HG03575 (cell line): Measurements from ENCODE around the gene TBC1D24.

Experiments used
- ATAC-seq: cut with Tn5 transposase; IDR thresholded peaks from one replicate; pipeline ENCODE4 v1.9.1; 2021; ENCODE audit not compliant: unreplicated experiment, insufficient number of reproducible peaks, low FRiP score; ENCODE audit errors: extremely low read depth

TBC1D24 gene

DNA sequence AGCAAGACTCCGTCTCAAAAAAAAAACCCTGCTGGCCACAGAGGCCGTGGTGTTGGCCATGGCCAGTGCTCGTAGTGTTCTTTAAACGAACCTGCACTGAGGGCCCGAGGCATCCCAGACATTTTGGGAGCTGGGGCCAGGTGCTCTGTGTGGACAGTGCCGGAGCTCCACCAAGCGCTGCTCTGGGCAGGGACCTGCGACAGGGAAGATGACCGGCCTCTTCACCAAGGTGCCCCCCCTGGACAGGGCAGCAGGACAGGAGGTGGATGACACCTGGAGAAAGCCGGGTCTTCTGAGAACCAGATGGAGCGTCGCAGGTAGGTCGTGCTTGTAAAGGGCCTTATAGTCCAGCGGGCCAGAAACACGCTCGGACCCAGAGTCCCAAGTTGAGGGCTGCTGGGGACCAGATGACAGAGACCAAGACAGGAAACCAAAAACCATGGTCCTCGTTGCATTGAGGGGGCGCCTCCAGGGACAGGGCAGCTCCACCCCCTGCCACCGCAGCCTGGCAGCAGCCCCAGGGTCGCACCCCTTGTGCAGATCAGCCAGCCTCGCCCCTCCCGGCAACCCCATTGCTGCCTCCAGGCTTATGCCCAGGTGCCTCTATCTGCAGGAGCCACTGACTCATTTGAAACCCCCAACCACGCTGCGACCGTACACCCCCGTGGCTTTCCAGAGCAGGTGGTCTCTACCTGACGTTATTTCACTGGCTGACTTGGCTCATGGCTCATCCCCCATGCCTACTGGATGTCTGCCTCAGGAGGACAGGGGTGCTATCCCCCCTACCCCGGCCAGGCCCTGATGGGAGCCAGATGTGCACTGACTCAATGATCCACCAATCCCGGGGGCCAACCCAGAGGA lies 8.0 kb upstream of the TBC1D24 start:
- ATAC-seq = no peak

DNA sequence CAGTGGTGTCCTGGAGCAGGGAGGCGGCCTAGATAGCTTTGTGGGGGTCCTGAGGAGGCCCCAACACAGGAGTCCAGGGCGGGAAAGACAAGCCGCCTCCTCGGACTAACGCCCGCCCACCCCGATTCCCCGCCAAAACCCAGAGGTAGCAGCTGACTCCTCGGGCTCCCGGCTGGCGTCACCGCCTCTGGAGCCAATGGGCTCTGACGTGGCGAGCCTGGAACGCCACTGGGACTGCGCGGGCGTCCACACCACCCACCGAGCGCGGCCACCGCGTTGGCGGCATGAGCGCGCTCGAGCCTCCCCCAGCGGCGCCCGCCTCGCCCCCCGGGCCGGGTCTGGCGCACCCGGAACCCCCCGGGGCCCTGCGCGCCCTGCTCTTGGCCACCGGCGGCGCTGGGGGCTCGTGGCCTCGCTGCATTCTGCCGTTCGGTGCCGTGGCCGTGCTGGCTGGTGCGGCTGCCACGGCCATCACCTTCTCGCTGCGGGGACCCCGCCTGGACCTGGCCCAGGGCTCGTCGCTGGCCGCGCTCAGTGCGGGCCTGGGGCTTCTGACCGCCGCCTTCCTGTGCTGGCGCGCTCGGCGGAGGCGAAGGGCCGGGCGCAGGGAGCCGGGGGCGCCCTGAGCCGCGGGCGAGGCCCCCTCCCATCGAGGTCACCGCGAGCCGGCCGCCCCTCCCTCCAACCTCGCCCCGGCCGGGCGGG lies 7.2 kb upstream of the TBC1D24 start:
- ATAC-seq = no peak

DNA sequence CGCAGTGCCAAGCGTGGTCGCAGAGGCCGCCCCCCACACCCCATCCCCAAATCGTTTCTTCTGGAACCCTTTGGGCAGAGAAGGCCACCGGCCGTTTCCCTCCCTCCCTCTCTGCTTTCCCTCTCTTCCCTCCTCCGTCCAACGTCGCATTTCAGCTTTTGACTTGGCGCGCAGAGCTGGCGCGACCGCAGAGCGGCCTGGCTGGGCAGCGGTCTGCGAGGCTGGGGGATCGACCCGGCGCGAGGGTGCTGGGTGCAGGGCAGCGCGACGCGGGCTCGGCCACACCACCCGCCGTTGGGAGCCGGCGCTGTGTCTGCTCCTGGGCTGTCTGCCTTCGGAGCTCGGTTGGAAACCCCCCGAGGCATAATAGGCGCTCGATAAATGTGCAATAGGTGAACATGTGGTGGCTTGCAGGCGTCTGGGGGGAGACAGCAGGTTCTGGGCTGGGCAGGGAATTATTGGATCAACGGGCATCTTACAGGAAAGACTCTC lies 6.6 kb upstream of the TBC1D24 start:
- no peak for ATAC-seq

DNA sequence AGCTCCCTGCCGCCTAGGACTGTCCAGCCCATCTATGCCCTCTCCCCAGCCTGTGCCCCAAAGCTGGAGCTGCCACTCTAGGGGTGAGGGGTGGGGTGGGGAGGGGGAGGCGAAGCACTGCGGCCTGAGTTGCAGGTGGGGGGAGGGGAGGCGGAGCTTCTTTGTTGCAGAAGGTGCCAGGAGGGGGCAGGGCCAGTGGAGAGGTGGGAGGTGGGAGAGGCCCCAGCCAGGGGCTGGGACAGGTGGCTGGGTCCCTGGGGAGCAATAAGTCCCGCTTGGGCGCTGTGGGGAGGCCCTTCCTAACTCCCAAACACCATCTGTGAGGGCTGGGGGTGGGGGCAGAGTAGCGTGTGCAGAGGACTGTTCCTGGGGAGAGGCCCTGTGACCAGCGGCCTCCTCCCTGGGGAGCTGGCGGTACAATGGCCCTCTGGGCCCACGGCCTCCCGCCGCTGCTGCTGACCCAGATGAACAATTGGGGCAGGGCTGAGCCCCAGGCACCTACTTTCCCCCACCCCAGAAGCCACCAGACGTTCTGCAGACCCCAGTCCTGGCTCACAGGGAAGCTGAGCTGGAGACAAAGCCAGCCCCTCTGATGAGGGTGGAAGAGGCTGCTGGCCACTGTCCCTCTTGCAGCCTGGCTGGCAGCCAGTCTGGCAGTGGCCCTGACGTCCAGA lies 6.1 kb upstream of the TBC1D24 start:
- ATAC-seq = no peak

DNA sequence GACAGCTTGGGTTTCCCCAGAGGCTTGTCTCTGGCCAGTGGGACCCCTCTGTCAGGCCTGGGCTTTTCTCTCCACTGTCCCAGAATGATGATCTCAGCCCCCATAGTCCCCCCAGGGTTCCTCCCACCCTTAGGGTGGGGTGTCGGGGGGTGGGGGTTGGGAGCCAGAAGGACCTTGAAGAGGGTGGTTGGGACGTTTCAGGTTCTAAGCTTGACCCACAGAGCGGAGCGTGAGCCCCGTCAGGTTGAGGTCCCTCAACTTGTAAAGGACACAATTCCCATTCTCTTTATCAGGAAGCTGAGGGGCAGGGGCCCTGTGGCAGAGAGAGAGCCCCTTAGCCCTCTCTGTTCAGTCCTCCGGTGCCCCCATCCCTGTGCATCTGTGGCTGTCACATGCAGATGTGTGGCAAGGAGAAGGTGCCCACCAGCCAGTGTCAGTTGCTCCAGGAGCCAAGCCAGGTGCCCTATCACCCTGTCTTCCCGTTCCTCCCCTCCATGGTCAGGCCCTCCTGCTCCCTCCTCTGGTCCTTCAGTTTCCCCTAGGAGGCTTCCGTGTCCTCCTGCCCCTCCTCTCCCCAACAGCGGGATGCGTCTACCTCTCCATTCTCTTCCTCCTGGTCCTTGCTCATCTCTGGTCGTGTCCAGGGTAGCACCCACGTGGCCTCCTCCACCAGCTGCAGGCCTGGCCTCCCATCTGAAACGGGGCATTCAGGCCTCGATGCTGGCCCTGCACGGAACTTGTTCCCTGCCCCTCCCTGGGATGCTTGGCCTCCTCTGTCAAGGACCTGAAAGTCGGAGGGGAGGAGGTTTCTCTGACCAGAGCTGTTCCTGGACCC lies 5.3 kb upstream of the TBC1D24 start:
- no peak for ATAC-seq

DNA sequence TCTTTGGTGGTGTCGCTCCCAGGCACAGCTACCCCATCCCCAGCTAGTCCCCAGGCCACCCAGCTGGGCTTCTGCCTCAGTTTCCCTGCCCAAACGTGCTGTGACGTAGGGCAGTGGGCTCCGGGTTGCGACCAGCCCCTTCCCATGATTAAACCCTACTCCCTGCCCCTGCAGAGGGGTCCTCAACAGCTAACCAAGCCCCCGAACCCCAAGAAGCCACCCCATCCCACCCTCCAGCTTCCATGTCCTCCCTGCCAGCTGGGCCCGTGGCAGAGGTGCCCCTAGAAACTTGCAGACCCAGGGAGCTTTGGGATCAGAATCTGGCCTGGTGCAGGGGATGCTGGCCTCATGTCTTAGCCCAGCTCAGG lies 4.7 kb upstream of the TBC1D24 start:
- no peak for ATAC-seq

DNA sequence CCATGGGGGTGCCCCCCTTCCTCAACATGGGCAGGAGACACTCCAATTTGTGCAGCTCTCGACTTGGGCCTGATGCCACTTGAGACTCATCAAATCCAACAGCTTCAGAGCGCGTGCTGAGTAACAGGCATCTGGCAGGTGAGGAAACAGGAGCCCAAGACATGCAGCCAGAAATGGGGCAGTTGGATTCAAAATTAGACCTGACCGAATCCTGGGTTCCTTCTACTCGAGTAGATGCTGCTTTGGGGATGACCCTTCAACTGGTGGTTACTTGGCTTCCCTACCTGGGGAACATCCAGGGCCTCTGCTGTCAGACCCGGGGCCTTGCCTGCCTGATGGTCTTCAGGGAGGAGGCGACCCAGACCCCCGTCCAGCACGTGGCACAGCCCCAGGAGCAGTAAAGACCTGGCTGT lies 4.3 kb upstream of the TBC1D24 start:
- no peak for ATAC-seq

DNA sequence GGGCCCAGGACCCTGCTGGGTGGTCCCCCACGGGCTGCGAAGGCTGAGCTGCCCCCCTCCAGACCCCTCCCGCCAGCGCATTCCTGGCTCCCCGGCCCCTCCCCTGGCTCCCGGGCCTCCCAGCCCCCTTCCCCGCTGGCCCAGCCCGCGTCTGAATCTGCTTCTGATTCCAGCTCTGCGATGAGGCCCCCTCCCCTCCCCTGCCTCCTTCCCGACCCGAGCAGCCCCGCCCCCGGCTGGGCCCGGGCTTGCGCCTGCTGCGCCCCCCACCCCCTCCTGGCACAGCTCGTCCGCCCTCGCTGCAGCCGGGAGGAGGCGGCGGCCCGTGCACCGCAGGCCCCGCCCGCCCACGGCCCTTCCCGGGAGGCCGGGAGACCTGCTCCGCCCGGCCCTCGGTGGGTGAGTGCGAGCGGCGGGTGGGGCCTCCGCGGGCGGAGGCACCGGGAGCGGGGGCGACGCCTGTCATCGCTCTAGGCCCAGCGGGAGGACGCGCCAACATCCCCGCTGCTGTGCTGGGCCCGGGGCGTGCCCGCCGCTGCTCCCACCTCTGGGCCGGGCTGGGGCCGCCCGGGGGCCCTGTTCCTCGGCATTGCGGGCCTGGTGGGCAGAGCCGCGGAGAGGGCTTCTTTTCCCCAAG lies 3.8 kb upstream of the TBC1D24 start, which contains the start of gene NTN3:
Gene NTN3 (plus strand): TSS at position 282 of the 637 bp plus-strand sequence. CDS start 405 bp downstream, outside the sequence.
- no peak for ATAC-seq

DNA sequence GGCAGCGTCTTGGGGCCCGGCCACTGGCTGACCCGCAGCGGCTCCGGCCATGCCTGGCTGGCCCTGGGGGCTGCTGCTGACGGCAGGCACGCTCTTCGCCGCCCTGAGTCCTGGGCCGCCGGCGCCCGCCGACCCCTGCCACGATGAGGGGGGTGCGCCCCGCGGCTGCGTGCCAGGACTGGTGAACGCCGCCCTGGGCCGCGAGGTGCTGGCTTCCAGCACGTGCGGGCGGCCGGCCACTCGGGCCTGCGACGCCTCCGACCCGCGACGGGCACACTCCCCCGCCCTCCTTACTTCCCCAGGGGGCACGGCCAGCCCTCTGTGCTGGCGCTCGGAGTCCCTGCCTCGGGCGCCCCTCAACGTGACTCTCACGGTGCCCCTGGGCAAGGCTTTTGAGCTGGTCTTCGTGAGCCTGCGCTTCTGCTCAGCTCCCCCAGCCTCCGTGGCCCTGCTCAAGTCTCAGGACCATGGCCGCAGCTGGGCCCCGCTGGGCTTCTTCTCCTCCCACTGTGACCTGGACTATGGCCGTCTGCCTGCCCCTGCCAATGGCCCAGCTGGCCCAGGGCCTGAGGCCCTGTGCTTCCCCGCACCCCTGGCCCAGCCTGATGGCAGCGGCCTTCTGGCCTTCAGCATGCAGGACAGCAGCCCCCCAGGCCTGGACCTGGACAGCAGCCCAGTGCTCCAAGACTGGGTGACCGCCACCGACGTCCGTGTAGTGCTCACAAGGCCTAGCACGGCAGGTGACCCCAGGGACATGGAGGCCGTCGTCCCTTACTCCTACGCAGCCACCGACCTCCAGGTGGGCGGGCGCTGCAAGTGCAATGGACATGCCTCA lies 3.1 kb upstream of the TBC1D24 start:
- ATAC-seq = no peak

DNA sequence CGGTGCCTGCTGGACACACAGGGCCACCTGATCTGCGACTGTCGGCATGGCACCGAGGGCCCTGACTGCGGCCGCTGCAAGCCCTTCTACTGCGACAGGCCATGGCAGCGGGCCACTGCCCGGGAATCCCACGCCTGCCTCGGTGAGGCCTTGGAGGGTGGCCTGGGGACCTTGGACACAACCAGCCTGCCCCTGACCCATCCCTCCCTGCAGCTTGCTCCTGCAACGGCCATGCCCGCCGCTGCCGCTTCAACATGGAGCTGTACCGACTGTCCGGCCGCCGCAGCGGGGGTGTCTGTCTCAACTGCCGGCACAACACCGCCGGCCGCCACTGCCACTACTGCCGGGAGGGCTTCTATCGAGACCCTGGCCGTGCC lies 2.5 kb upstream of the TBC1D24 start:
- ATAC-seq = no peak

DNA sequence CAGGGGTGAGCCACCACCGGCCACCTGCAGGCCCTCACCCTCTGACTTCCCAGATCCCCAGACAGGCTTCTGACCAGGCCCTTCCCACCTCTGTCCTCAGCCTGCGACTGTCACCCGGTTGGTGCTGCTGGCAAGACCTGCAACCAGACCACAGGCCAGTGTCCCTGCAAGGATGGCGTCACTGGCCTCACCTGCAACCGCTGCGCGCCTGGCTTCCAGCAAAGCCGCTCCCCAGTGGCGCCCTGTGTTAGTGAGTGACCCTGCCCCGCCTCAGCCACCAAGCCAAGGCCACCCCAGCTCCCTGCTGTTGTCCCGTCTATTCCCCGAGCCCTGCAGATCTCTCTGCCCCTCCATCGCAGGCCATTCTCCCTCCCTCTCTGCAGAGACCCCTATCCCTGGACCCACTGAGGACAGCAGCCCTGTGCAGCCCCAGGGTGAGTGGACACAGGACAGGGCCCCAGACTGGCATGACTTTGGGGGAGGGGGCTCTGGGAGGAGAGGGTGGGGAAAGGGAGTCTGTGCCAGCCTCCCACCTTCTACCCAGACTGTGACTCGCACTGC lies 2.0 kb upstream of the TBC1D24 start:
- no peak for ATAC-seq

DNA sequence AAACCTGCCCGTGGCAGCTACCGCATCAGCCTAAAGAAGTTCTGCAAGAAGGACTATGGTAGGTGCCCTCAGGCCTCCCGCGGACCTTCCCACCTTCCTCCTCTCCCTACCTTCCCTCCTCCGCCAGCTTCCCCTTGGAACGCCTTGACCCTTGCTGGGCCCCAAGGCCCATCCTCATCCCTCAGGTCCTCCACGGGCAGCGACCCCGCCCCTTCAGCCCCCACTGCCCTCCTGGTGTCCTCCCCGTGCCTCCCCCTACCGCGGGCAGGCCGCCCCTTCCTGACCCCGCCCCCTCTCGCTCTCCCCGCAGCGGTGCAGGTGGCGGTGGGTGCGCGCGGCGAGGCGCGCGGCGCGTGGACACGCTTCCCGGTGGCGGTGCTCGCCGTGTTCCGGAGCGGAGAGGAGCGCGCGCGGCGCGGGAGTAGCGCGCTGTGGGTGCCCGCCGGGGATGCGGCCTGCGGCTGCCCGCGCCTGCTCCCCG lies 1.4 kb upstream of the TBC1D24 start:
- no peak for ATAC-seq

DNA sequence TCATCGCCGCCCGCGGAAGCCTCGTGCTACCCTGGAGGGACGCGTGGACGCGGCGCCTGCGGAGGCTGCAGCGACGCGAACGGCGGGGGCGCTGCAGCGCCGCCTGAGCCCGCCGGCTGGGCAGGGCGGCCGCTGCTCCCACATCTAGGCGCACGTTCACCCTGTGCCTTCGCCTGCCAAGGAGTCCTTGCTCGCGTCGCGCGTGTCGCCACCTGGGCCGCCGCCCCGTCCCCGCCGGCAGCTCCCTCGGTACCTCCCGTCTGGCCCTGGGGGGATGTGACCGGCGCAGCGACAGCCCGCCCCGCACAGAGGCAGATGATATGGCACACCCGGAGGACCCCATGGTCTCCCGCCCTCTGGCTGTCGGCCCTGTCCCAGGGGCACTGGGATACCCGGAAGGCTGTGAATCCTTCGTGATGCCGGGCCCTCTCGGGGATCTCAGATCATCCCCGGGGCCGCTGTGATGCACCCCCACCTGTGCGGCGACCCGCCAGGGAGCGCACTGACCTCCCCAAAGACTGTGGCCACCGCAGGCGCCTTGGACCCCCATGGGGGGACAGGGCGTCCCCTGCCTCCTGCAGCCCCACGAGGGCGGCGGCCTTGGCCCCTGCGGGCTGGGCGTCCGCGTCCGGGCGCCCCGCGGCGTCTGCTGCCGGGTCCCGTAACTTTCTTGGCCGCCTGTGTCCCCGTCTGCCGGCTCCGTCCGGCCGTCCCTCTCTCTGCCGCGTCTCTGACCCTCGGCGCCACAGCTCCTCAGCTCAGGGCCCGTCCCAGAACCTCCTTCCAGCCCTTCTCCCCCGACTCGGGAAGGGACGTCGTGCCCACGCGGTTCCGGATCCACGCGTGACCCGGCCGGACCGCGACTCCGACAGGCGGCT lies 689 bp upstream of the TBC1D24 start:
- ATAC-seq = no peak

DNA sequence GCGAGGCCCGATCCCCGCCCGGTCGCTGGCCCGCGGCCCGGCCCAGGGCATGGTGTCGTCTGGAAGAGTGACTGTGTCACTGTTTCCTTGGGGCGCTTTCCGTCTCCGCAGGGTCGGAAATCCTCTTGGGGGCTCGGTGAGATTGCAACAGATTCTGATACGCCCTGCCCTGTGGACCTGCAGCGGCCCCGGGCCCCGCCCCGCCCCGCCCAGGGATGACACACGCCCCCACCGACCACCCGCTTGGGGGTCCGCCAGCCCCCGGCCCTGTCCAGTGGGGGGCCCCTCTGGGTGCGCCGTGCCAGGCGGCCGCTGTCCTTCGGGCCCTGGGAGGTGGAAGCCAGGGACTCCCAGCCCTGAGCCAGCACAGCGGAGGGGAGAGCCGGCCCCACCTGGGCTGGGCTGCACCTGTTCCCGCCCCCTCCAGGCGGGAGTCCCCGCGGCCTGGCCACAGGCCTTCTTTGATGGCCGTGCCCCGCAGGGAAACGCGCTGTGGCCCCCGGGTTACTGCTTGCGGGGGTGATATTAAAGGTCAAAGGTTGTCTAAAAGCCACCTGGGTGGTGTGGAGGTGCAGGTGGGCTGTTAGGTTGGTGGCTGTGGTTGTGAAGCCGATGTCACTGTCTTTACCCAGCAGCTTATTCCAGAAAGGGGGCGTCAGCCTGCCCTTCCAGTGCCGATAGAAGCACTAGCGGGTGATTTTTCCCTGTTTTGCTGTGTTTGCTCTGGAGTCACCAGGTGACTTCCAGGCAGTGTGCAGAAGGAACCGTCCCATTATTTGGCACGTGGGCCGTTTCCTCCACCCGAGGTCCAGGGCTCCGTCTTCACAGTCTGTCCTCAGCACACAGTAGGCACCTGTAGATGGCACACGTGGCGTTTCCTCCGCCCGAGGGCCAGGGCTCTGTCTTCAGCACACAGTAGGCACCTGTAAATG lies 752 bp downstream of the TBC1D24 start:
- no peak for ATAC-seq

DNA sequence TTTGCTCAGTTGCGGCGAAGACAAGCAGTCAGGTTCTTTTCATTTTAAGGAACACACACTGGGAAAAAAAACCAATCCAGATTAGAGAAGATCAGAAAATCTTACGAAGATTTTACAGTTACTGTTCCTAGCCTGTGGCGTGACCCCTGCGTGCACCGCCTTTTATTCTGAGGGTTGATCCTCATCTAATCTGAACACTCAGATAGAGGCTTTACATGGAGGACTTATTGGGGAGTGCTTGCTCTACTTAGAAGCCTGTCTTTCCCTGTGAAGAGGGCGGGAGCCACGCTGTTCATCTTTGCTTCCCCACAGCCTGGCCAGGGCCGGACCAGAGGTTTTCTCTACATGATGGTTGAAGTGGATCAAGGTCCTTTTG lies 1.4 kb downstream of the TBC1D24 start:
- ATAC-seq = no peak
